Endothelial cell of umbilical vein (primary cell): ENCODE measurements around the gene RAI1. TPM values are rescaled to one million over a fixed set of nuclear protein-coding genes. Genes with fewer than 3 reads are reported as not detected.

Experiments
- BruUV-seq: library from RNA; stranded (reverse); fragments of 400-500 nt; replicated peaks from 2 replicates; lab custom pipeline; 2021; lab: Mats Ljungman, UMichigan
- CTCF ChIA-PET: fragments of 300-600, 350-600 bp; sonication (Branson Sonifier 250); formaldehyde crosslinking; loops from one replicate; lab custom pipeline; 2021; ENCODE audit warnings: antibody characterized with exemption, inconsistent platforms; lab: Charles Lee
- POLR2A ChIA-PET: fragments of 300-600, 350-600 bp; sonication (Branson Sonifier 250); formaldehyde crosslinking; loops from one replicate; lab custom pipeline; 2021; ENCODE audit warnings: antibody characterized with exemption, inconsistent platforms; lab: Charles Lee
- DNase-seq: peaks from one replicate; pipeline ENCODE4 v3.0.0-alpha.2; 2011; ENCODE audit warnings: low read depth, low spot score
- FAIRE-seq: peaks from 2 replicates; lab custom pipeline; 2011; peaks lifted over from hg19 to GRCh38; lab: Jason Lieb, UNC
- H2AFZ ChIP-seq: 2 replicates; pipeline ENCODE4 v1.6.0; 2012; ENCODE audit warnings: low read depth, low read length, control low read depth, inconsistent platforms
- H3K27ac ChIP-seq: 2 replicates; pipeline ENCODE4 v1.5.1; 2011; ENCODE audit warnings: low read depth, mild to moderate bottlenecking, control low read depth, low read length, moderate library complexity; ENCODE audit not compliant: insufficient read depth
- H3K27me3 ChIP-seq, 2 experiments: 2 replicates each; pipeline versions ENCODE4 v1.6.0 to v1.6.1; 2011; ENCODE audit warnings: low read length in 2 of 2, mixed read lengths in 1 of 2; ENCODE audit not compliant: control insufficient read depth in 2 of 2, insufficient read depth in 2 of 2
- H3K36me3 ChIP-seq, 2 experiments: 2 replicates in 1 of 2; 3 replicates in 1 of 2; pipeline ENCODE4 v1.5.1; 2011; ENCODE audit warnings: low read length in 2 of 2, mild to moderate bottlenecking in 1 of 2, moderate library complexity in 1 of 2; ENCODE audit not compliant: control insufficient read depth in 2 of 2, insufficient read depth in 2 of 2; ENCODE audit errors: extremely low read depth in 1 of 2
- H3K4me1 ChIP-seq: 3 replicates; pipeline ENCODE4 v1.5.1; 2011; ENCODE audit warnings: mild to moderate bottlenecking, low read length; ENCODE audit not compliant: control insufficient read depth, insufficient read depth; ENCODE audit errors: extremely low read depth
- H3K4me2 ChIP-seq: 2 replicates; pipeline ENCODE4 v1.6.1; 2011; ENCODE audit warnings: low read length, control low read depth, mixed read lengths; ENCODE audit not compliant: insufficient read depth
- H3K4me3 ChIP-seq, 3 experiments: fragments of 200-600 bp in 1 of 3; sonication (generic), shearing (Covaris generic) in 1 of 3; replicated peaks in 1 of 3; 2 replicates each; pipeline ENCODE4 v1.5.1; 2011 to 2016; ENCODE audit warnings: control low read depth in 3 of 3, low read length in 3 of 3, mild to moderate bottlenecking in 2 of 3, inconsistent platforms in 1 of 3, low read depth in 1 of 3, moderate library complexity in 1 of 3; ENCODE audit not compliant: insufficient read depth in 1 of 3
- H3K79me2 ChIP-seq: 2 replicates; pipeline ENCODE4 v1.6.0; 2012; ENCODE audit warnings: low read length, inconsistent platforms; ENCODE audit not compliant: control insufficient read depth, insufficient read depth
- H3K9ac ChIP-seq: replicated peaks from 2 replicates; pipeline ENCODE3; 2011; ENCODE audit warnings: low read length, control low read depth; ENCODE audit not compliant: insufficient read depth; ENCODE audit errors: extremely low read depth
- H3K9me1 ChIP-seq: replicated peaks from 3 replicates; pipeline ENCODE4 v1.6.0; 2011; ENCODE audit warnings: mild to moderate bottlenecking, low read length; ENCODE audit not compliant: control insufficient read depth, insufficient read depth; ENCODE audit errors: extremely low read depth
- H3K9me3 ChIP-seq: replicated peaks from 2 replicates; pipeline ENCODE4 v1.5.1; 2012; ENCODE audit warnings: low read length, inconsistent platforms; ENCODE audit not compliant: control insufficient read depth, insufficient read depth
- H4K20me1 ChIP-seq: replicated peaks from 2 replicates; pipeline ENCODE3; 2011; ENCODE audit warnings: mild to moderate bottlenecking, low read length; ENCODE audit not compliant: control insufficient read depth, insufficient read depth; ENCODE audit errors: extremely low read depth
- CTCF ChIP-seq, 2 donors: IDR thresholded peaks; 1 replicate in 1 of 2; 2 replicates in 1 of 2; pipeline ENCODE4 v1.5.1; 2011; ENCODE audit warnings: low read length in 2 of 2, mild to moderate bottlenecking in 2 of 2, moderate library complexity in 2 of 2, control low read depth in 1 of 2, inconsistent platforms in 1 of 2, low read depth in 1 of 2; ENCODE audit not compliant: insufficient read depth in 1 of 2; ENCODE audit errors: extremely low read depth in 1 of 2
- EZH2 ChIP-seq: IDR thresholded peaks from 2 replicates; pipeline ENCODE4 v1.6.1; 2012; ENCODE audit warnings: borderline replicate concordance, low read depth, mild to moderate bottlenecking, moderate library complexity, low read length, inconsistent platforms; ENCODE audit not compliant: severe bottlenecking
- FOS ChIP-seq: IDR thresholded peaks from 2 replicates; pipeline ENCODE4 v1.6.1; 2011; ENCODE audit warnings: mild to moderate bottlenecking, low read length, moderate library complexity, borderline replicate concordance; ENCODE audit not compliant: insufficient read depth
- GATA2 ChIP-seq: IDR thresholded peaks from 2 replicates; pipeline ENCODE4 v1.7.0; 2011; ENCODE audit warnings: low read depth, mild to moderate bottlenecking, moderate library complexity, mixed read lengths, low read length; ENCODE audit not compliant: insufficient read length, insufficient read depth
- JUN ChIP-seq: IDR thresholded peaks from 2 replicates; pipeline ENCODE4 v1.6.1; 2011; ENCODE audit warnings: borderline replicate concordance, low read depth; ENCODE audit not compliant: insufficient read length, insufficient read depth
- MYC ChIP-seq: IDR thresholded peaks from one replicate; pipeline ENCODE4 v1.6.1; 2011; ENCODE audit warnings: mild to moderate bottlenecking, low read depth, low read length
- POLR2A ChIP-seq: IDR thresholded peaks from 2 replicates; pipeline ENCODE4 v1.6.1; 2012; ENCODE audit warnings: low read depth, mild to moderate bottlenecking, control low read depth, low read length
- POLR2AphosphoS5 ChIP-seq: IDR thresholded peaks from 2 replicates; pipeline ENCODE4 v1.6.1; 2012; ENCODE audit warnings: low read depth, mild to moderate bottlenecking, control low read depth, low read length, moderate library complexity; ENCODE audit not compliant: insufficient read depth
- dilution Hi-C: fragments of 300-500 bp; cut with MboI; formaldehyde crosslinking; loops from one replicate; pipeline ENCODE4 v1.15.0; 2019; ENCODE audit warnings: low sequenced_read_pairs; ENCODE audit not compliant: extremely low pct_ligation_motif_present
- intact Hi-C: fragments of 100-400 bp; cut with micrococcal nuclease; formaldehyde crosslinking; loops from one replicate; pipeline ENCODE4 v1.10.0; 2022
- polyA plus RNA-seq, 4 experiments: library from polyadenylated mRNA; depleted of rRNA in 3 of 4; stranded (reverse) in 3 of 4; unstranded in 1 of 4; fragments of >200 nt; gene quantifications; 2 replicates each; pipeline versions ENCODE4 v1.2.1 to v1.2.3, GENCODE V29; 2011 to 2012; ENCODE audit warnings: missing spikeins in 1 of 4
- total RNA-seq: library from RNA; stranded (reverse); gene quantifications from 2 replicates; pipeline ENCODE4 v1.2.3, GENCODE V29; 2021
- TF ChIP-seq, protein P1 (sequence below): IDR thresholded peaks from 2 replicates; pipeline ENCODE4 v1.6.1; 2011; ENCODE audit not compliant: insufficient read depth, insufficient read length

The RAI1 gene
- total and polyA plus RNA-seq, 2 donors (not counting 3 experiments of a cell fraction or from before 2014, with no cell fraction given): 7.8 to 43.3 TPM

- dilution Hi-C loops (no loop called here), intact Hi-C loops (loop anchor here (2.0 kb wide), 1 partner anchor 220 kb away; no protein-coding TSS in a partner anchor)
- Histone ChIP-seq H3K9ac (no peak overlapping the region), H3K36me3 (peaks cover 12 to 24% of the 10 kb centered on the region in 2 experiments), H3K4me1 (peaks cover 3% of the 10 kb centered on the region), H4K20me1 (no peaks in the 10 kb centered on the region), H3K4me3 (no peak overlapping the region), H3K9me3 (no peaks in the 10 kb centered on the region), H3K9me1 (no peaks in the 10 kb centered on the region), H3K27ac (no peak overlapping the region), H3K79me2 (no peaks in the 10 kb centered on the region), H2AFZ (no peak overlapping the region), H3K4me2 (no peak overlapping the region), H3K27me3 (no peaks in the 10 kb centered on the region)
- TF ChIP-seq POLR2A: peak; percentile 13
- TF ChIP-seq POLR2AphosphoS5: no peak
- no TSS peak for BruUV-seq
- DNase-seq (no peak), FAIRE-seq (no peak)
- ChIA-PET CTCF (interaction anchor here (0.6 to 8.9 kb wide), 12 partner anchors 14 to 221 kb away, joined by 3 to 68 read pairs (median 6); partner anchors contain the start of gene SREBF1), POLR2A (no interaction called here)
These were observed 131.9 kb downstream of the RAI1 start for GRCh38 chr17:17813055-17813724.

GRCh38 chr17:17813725-17814095, 132.5 kb downstream of the RAI1 start:
- peaks cover 3% of the 10 kb centered on the region for H3K4me1 ChIP-seq
- H3K9me3 ChIP-seq: no peaks in the 10 kb centered on the region
- H2AFZ ChIP-seq: no peak overlapping the region
- H3K27me3 ChIP-seq: no peaks in the 10 kb centered on the region
- no peak overlapping the region for H3K4me2 ChIP-seq
- intact Hi-C loops (loop anchor here (2.0 kb wide), 1 partner anchor 219 kb away; no protein-coding TSS in a partner anchor), dilution Hi-C loops (no loop called here)
- no peaks in the 10 kb centered on the region for H3K9me1 ChIP-seq
- H3K27ac ChIP-seq: no peak overlapping the region
- H3K79me2 ChIP-seq: no peaks in the 10 kb centered on the region
- ChIA-PET CTCF (interaction anchor here (1.2 to 8.9 kb wide), 8 partner anchors 14 to 220 kb away, joined by 3 to 68 read pairs (median 7); partner anchors contain the start of gene SREBF1), POLR2A (no interaction called here)
- H3K9ac ChIP-seq: no peak overlapping the region
- TF ChIP-seq EZH2 (no peak), MYC (no peak), POLR2A (no peak), FOS (no peak), CTCF (IDR thresholded peaks at IDR 0.05; ENCODE audit: extremely low read depth in 1 of 2, insufficient read depth in 1 of 2, low read depth in 1 of 2, low read length in 2 of 2) (no peak), JUN (no peak), POLR2AphosphoS5 (no peak), GATA2 (no peak)
- TF ChIP-seq, protein P1, sequence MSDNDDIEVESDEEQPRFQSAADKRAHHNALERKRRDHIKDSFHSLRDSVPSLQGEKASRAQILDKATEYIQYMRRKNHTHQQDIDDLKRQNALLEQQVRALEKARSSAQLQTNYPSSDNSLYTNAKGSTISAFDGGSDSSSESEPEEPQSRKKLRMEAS: no peak
- H3K4me3 ChIP-seq: no peak overlapping the region
- H3K36me3 ChIP-seq: peaks cover 14 to 28% of the 10 kb centered on the region in 2 experiments
- BruUV-seq: no TSS peak
- FAIRE-seq (no peak), DNase-seq (no peak)
- no peaks in the 10 kb centered on the region for H4K20me1 ChIP-seq
